Naive thymus-derived CD4-positive, alpha-beta T cell (primary cell): Measurements from ENCODE around the gene STPG2. TPM values are rescaled to one million over a fixed set of nuclear protein-coding genes. Genes with fewer than 3 reads are reported as not detected.

Source experiments
- ATAC-seq: fragments of 150-1000 bp; cut with Tn5 transposase; 2 replicates; pipeline ENCODE4 v1.10.0; 2021; ENCODE audit warnings: mild to moderate bottlenecking, moderate library complexity
- CTCF ChIA-PET: fragments of 350-600 bp; sonication (Branson Sonifier 250); formaldehyde crosslinking; loops from one replicate; lab custom pipeline; 2021; ENCODE audit warnings: antibody characterized with exemption; lab: Charles Lee
- POLR2A ChIA-PET: fragments of 350-600 bp; sonication (Branson Sonifier 250); formaldehyde crosslinking; loops from one replicate; lab custom pipeline; 2021; ENCODE audit warnings: antibody characterized with exemption, inconsistent platforms; lab: Charles Lee
- DNase-seq, 9 donors: peaks; one replicate each; pipeline versions ENCODE4 v3.0.0 to v3.0.0-alpha.2; 2020 to 2022; ENCODE audit warnings: mixed read lengths in 1 of 9
- H3K27ac ChIP-seq: one replicate; pipeline ENCODE4 v1.7.0; 2013; ENCODE audit warnings: mild to moderate bottlenecking, low read depth, low read length, moderate library complexity
- H3K27me3 ChIP-seq, 2 donors: one replicate each; pipeline ENCODE4 v1.7.0; 2013; ENCODE audit warnings: low read length in 2 of 2, mild to moderate bottlenecking in 2 of 2, moderate library complexity in 2 of 2; ENCODE audit not compliant: control insufficient read depth in 2 of 2, insufficient read depth in 2 of 2
- H3K36me3 ChIP-seq, 3 experiments: 1 replicate in 2 of 3; 2 replicates in 1 of 3; pipeline ENCODE4 v1.7.0; 2013; ENCODE audit warnings: low read length in 3 of 3, mild to moderate bottlenecking in 3 of 3, moderate library complexity in 1 of 3; ENCODE audit not compliant: insufficient read depth in 3 of 3, control insufficient read depth in 2 of 3
- H3K4me1 ChIP-seq, 2 donors: one replicate each; pipeline ENCODE4 v1.7.0; 2013; ENCODE audit warnings: low read length in 2 of 2, mild to moderate bottlenecking in 2 of 2, moderate library complexity in 1 of 2; ENCODE audit not compliant: control insufficient read depth in 2 of 2, insufficient read depth in 2 of 2
- H3K4me3 ChIP-seq: 2 replicates; pipeline ENCODE4 v1.7.0; 2013; ENCODE audit warnings: mild to moderate bottlenecking, low read length
- H3K9me3 ChIP-seq, 3 experiments: 1 replicate in 2 of 3; 2 replicates in 1 of 3; pipeline ENCODE4 v1.7.0; 2013; ENCODE audit warnings: low read length in 3 of 3; ENCODE audit not compliant: control insufficient read depth in 2 of 3
- H3K27ac Mint-ChIP-seq, 9 donors: one replicate each; pipeline ENCODE4 v1.8.0; 2020 to 2022; ENCODE audit warnings: mixed read lengths in 9 of 9, mild to moderate bottlenecking in 8 of 9, moderate library complexity in 5 of 9, inconsistent platforms in 2 of 9
- H3K27me3 Mint-ChIP-seq, 5 donors: one replicate each; pipeline ENCODE4 v1.8.0; 2021 to 2022; ENCODE audit warnings: mixed read lengths in 5 of 5, mild to moderate bottlenecking in 1 of 5
- H3K36me3 Mint-ChIP-seq, 5 donors: one replicate each; pipeline ENCODE4 v1.8.0; 2020 to 2022; ENCODE audit warnings: mixed read lengths in 5 of 5, mild to moderate bottlenecking in 3 of 5, inconsistent platforms in 1 of 5
- H3K4me1 Mint-ChIP-seq, 7 donors: one replicate each; pipeline ENCODE4 v1.8.0; 2020 to 2022; ENCODE audit warnings: mixed read lengths in 7 of 7, mild to moderate bottlenecking in 3 of 7, inconsistent platforms in 1 of 7
- H3K4me3 Mint-ChIP-seq, 10 donors: one replicate each; pipeline ENCODE4 v1.8.0; 2020 to 2022; ENCODE audit warnings: mild to moderate bottlenecking in 10 of 10, mixed read lengths in 10 of 10, moderate library complexity in 6 of 10, inconsistent platforms in 2 of 10
- H3K9me3 Mint-ChIP-seq, 11 donors: one replicate each; pipeline ENCODE4 v1.8.0; 2020 to 2022; ENCODE audit warnings: mixed read lengths in 11 of 11, mild to moderate bottlenecking in 4 of 11, inconsistent platforms in 1 of 11, moderate library complexity in 1 of 11
- intact Hi-C, 2 donors: fragments of 100-400 bp; cut with micrococcal nuclease; formaldehyde crosslinking; loops; one replicate each; pipeline ENCODE4 v1.15.1; 2023
- polyA plus RNA-seq, 2 donors: library from polyadenylated mRNA; unstranded; fragments of 300-500 nt; fragmentation: Illumina TruSeq; gene quantifications; one replicate each; pipeline ENCODE4 v1.2.3, GENCODE V29; 2021
- total RNA-seq, 6 experiments: library from RNA in 5 of 6; stranded (reverse) in 5 of 6; gene quantifications; 1 replicate in 5 of 6; 2 replicates in 1 of 6; pipeline ENCODE4 v1.2.3 and lab custom pipeline; 2021 to 2026

Gene STPG2
- total and polyA plus RNA-seq, 7 experiments from 2014 or later: 0.19 to 0.47 (median 0.30) TPM; not detected in 3

DNA sequence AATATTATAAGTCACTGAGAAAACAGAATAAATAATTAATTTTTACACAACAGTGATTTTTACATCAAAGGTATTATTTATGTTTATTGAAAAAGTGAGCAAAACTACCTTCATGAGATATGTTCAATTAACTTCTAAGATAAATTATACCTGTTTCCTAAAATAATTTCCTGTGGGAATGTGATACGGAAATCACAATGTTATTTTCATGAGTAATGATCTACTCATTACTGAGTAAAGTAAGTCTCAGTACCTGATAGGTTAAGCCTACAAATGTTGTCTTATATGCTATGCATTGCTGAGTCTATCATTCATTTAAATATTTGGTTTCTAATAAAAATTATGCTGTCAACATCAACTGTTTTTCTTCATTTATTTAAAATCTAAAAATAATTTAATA lies 324.0 kb downstream of the STPG2 start:
- no peak overlapping the region for H3K4me3 ChIP-seq
- no peaks in the 10 kb centered on the region for H3K4me1 ChIP-seq
- H3K4me3 Mint-ChIP-seq: no peak overlapping the region
- H3K9me3 Mint-ChIP-seq: peaks cover 0 to 8% (median 5%) of the 10 kb centered on the region in 11 donors
- no peaks in the 10 kb centered on the region for H3K9me3 ChIP-seq
- H3K27me3 Mint-ChIP-seq: no peaks in the 10 kb centered on the region
- intact Hi-C loops: no loop called here
- CTCF ChIA-PET: no interaction called here
- no peaks in the 10 kb centered on the region for H3K27me3 ChIP-seq
- ATAC-seq (no peak), DNase-seq (no peak)
- no peak overlapping the region for H3K27ac ChIP-seq
- no peaks in the 10 kb centered on the region for H3K4me1 Mint-ChIP-seq
- no peaks in the 10 kb centered on the region for H3K36me3 ChIP-seq
- no peak overlapping the region for H3K27ac Mint-ChIP-seq
- POLR2A ChIA-PET: no interaction called here
- no peaks in the 10 kb centered on the region for H3K36me3 Mint-ChIP-seq

DNA sequence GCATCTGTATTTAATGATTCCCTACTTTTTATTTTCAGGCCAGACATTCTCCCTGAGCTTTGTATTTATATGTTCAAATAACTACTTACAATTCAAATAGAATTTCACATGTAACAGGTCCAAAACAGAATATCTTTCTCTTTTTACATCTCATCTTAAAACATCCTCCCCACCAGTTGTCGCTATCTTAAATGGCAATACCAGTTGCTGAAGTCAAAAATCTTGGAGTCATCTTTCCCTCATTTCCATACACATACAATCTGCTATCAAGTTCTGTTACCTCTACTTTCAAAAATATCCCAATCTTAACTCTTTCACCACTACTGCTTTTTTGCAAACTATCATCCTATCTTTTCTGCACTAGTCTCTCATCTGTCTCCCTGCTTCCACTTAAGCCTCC lies 330.5 kb downstream of the STPG2 start:
- no peaks in the 10 kb centered on the region for H3K27me3 Mint-ChIP-seq
- ChIA-PET CTCF (no interaction called here), POLR2A (no interaction called here)
- Histone ChIP-seq H3K4me3 (no peak overlapping the region), H3K4me1 (no peaks in the 10 kb centered on the region), H3K27ac (no peak overlapping the region), H3K27me3 (no peaks in the 10 kb centered on the region), H3K36me3 (no peaks in the 10 kb centered on the region), H3K9me3 (no peaks in the 10 kb centered on the region)
- peaks cover 0 to 8% (median 2%) of the 10 kb centered on the region in 11 donors for H3K9me3 Mint-ChIP-seq
- no peaks in the 10 kb centered on the region for H3K36me3 Mint-ChIP-seq
- H3K27ac Mint-ChIP-seq: no peak overlapping the region
- intact Hi-C loops: no loop called here
- no peak for DNase-seq
- H3K4me1 Mint-ChIP-seq: no peaks in the 10 kb centered on the region
- no peak for ATAC-seq
- H3K4me3 Mint-ChIP-seq: no peak overlapping the region

DNA sequence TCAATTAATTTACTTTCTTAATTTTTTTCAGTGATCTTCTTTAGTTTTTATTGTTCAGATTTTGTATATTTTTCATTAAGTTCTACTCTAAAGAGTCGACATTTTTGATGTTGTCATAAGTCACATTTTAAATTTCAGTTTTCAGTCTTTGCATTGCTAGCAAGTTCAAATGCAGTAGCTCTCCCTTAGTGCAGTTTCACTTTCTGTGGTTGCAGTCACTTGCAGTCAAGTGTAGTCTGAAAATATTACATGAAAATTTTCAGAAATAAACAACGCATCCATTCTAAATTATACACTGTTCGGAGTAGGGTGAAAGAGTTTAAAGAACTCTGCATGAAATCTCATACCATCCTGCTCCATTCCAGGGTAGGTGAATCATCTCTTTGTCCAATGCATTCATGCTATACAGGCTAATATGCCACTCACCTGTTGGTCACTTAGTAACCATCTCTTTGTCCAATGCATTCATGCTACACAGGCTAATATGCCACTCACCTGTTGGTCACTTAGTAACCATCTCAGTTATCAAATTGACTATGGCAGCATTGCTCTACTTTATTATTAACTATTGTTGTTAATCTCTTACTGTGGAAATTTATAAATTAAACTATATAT lies 356.9 kb downstream of the STPG2 start:
- no peak for ATAC-seq
- no peak overlapping the region for H3K4me3 ChIP-seq

DNA sequence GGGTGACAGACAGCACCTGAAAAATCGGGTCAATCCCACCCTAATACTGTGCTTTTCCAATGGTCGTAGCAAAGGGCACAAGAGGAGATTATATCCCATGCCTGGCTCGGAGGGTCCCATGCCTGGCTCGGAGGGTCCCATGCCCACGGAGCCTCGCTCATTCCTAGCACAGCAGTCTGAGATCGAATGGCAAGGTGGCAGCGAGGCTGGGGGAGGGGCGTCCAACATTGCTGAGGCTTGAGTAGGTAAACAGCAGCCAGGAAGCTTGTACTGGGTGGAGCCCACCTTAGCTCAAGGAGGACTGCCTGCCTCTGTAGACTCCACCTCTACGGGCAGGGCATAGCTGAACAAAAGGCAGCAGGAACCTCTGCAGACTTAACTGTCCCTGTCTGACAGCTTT lies 365.1 kb downstream of the STPG2 start:
- ChIA-PET POLR2A (no interaction called here), CTCF (no interaction called here)
- no peak overlapping the region for H3K27ac ChIP-seq
- H3K36me3 ChIP-seq: no peaks in the 10 kb centered on the region
- H3K27ac Mint-ChIP-seq: no peak overlapping the region
- no peaks in the 10 kb centered on the region for H3K4me1 ChIP-seq
- DNase-seq (no peak), ATAC-seq (no peak)
- H3K4me3 Mint-ChIP-seq: no peak overlapping the region
- no peaks in the 10 kb centered on the region for H3K9me3 ChIP-seq
- H3K27me3 ChIP-seq: no peaks in the 10 kb centered on the region
- no peaks in the 10 kb centered on the region for H3K27me3 Mint-ChIP-seq
- intact Hi-C loops: no loop called here
- H3K36me3 Mint-ChIP-seq: peaks cover 0 to 4% (median 0%) of the 10 kb centered on the region in 5 donors
- H3K4me3 ChIP-seq: no peak overlapping the region
- H3K4me1 Mint-ChIP-seq: no peaks in the 10 kb centered on the region
- peaks cover 0 to 10% (median 5%) of the 10 kb centered on the region in 11 donors for H3K9me3 Mint-ChIP-seq

More for the DNA sequence above, 356.9 kb downstream of the STPG2 start:
- H3K36me3 ChIP-seq: no peaks in the 10 kb centered on the region
- H3K9me3 ChIP-seq: no peaks in the 10 kb centered on the region
- Mint-ChIP-seq H3K4me1 (no peaks in the 10 kb centered on the region), H3K9me3 (peaks cover 0 to 15% (median 8%) of the 10 kb centered on the region in 11 donors), H3K27ac (no peak overlapping the region), H3K4me3 (no peak overlapping the region), H3K36me3 (peaks cover 0 to 4% (median 0%) of the 10 kb centered on the region in 5 donors), H3K27me3 (no peaks in the 10 kb centered on the region)
- H3K27ac ChIP-seq: no peak overlapping the region
- intact Hi-C loops: no loop called here
- ChIA-PET CTCF (no interaction called here), POLR2A (no interaction called here)
- no peak for DNase-seq
- no peaks in the 10 kb centered on the region for H3K4me1 ChIP-seq
- no peaks in the 10 kb centered on the region for H3K27me3 ChIP-seq

DNA sequence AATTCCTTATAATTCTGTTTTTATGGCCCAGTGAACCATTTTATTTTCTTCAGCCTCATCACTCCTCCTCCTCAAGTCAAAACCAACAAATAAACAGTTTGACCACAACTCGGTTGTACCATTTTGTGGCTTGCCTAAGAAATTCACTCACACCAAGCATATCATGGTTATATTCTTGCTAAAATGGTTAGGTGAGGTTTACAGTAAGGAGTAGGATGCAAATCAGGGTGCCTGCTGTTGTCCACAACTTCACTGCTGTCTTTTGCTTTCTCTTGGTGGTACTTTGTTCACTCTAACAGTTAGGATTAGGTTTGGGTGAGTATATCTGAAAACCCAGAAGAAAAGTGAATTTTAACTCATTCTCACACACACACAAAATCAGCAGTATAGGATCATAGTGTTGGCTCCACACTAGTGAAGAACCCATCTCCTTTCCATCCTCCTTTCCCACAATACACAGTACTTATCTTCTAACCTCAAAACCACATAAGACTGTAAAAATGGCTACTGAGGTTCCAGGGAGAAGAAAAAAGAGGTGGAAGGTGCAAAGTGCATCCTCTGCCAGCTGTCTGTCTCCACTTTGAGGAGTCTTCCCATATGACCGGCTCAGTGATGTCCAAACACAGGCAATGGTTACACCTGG lies 368.8 kb downstream of the STPG2 start:
- Histone ChIP-seq H3K27me3 (no peaks in the 10 kb centered on the region), H3K36me3 (no peaks in the 10 kb centered on the region), H3K27ac (no peak overlapping the region), H3K4me1 (no peaks in the 10 kb centered on the region), H3K9me3 (no peaks in the 10 kb centered on the region), H3K4me3 (no peak overlapping the region)
- peaks cover 0 to 4% (median 0%) of the 10 kb centered on the region in 5 donors for H3K36me3 Mint-ChIP-seq
- peaks cover 0 to 5% (median 3%) of the 10 kb centered on the region in 11 donors for H3K9me3 Mint-ChIP-seq
- H3K27me3 Mint-ChIP-seq: peaks cover 0 to 4% (median 0%) of the 10 kb centered on the region in 5 donors
- no peak for ATAC-seq
- intact Hi-C loops: no loop called here
- DNase-seq: no peak
- CTCF ChIA-PET: no interaction called here
- no peak overlapping the region for H3K4me3 Mint-ChIP-seq
- H3K27ac Mint-ChIP-seq: no peak overlapping the region
- H3K4me1 Mint-ChIP-seq: no peaks in the 10 kb centered on the region
- POLR2A ChIA-PET: no interaction called here

DNA sequence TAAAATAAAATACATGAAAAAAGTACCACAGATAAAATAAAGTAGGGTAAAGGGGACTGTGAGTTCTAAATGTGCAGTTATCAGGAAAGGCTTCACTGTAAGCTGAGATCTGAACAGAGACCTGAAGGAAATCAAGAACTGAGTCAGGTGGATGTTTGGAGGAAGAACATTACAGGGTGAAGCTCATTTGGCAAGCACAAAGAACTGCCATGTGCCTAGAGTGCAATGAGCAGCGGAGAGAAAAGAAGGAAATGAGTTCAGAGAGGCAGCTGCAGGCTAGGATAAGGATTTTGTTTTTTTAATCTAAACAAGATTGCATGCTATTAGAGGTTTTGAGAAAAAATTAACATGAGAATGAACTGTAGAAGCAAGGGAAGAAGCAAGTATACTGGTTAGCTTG lies 373.1 kb downstream of the STPG2 start:
- H3K4me3 ChIP-seq: no peak overlapping the region
- ATAC-seq: no peak
- H3K9me3 Mint-ChIP-seq: peaks cover 0 to 7% (median 0%) of the 10 kb centered on the region in 11 donors
- H3K27ac Mint-ChIP-seq: no peak overlapping the region
- no peak for DNase-seq
- no peaks in the 10 kb centered on the region for H3K36me3 ChIP-seq
- no peaks in the 10 kb centered on the region for H3K27me3 ChIP-seq
- H3K4me1 Mint-ChIP-seq: no peaks in the 10 kb centered on the region
- no peaks in the 10 kb centered on the region for H3K9me3 ChIP-seq
- H3K36me3 Mint-ChIP-seq: no peaks in the 10 kb centered on the region
- H3K4me3 Mint-ChIP-seq: no peak overlapping the region
- intact Hi-C loops: no loop called here
- no peaks in the 10 kb centered on the region for H3K4me1 ChIP-seq
- H3K27ac ChIP-seq: no peak overlapping the region
- POLR2A ChIA-PET: no interaction called here
- H3K27me3 Mint-ChIP-seq: peaks cover 0 to 4% (median 0%) of the 10 kb centered on the region in 5 donors
- CTCF ChIA-PET: no interaction called here

DNA sequence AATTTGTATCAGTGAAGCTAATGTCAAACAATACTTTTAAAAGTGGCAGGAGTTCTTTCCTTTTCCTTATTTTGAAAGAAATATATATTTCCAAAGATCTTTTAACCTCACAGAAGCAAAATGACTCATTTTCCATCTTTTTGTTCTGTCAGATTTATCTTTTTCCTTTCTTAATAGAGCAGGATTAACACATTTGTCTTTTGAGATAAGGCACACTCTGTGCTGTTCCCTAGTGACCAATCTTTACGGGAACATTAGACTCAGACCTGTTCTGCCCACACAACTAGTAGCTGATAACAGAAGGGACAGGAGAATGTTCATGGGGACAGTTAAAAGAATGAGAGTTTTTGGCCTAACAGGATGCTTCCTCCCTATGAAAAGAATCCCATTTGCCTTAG lies 381.2 kb downstream of the STPG2 start:
- intact Hi-C loops: no loop called here
- no peak overlapping the region for H3K4me3 Mint-ChIP-seq
- no peaks in the 10 kb centered on the region for H3K36me3 Mint-ChIP-seq
- no peak for DNase-seq
- ChIA-PET CTCF (no interaction called here), POLR2A (no interaction called here)
- no peaks in the 10 kb centered on the region for H3K4me1 Mint-ChIP-seq
- Histone ChIP-seq H3K4me3 (no peak overlapping the region), H3K36me3 (no peaks in the 10 kb centered on the region), H3K27ac (no peak overlapping the region), H3K9me3 (no peaks in the 10 kb centered on the region), H3K27me3 (no peaks in the 10 kb centered on the region), H3K4me1 (no peaks in the 10 kb centered on the region)
- peaks cover 0 to 17% (median 2%) of the 10 kb centered on the region in 11 donors for H3K9me3 Mint-ChIP-seq
- no peaks in the 10 kb centered on the region for H3K27me3 Mint-ChIP-seq
- ATAC-seq: no peak
- no peak overlapping the region for H3K27ac Mint-ChIP-seq
